SKM-1 (cell line): ENCODE data around the gene SPATA46.

ENCODE experiments used
- DNase-seq: peaks from one replicate; lab custom pipeline; 2025; ENCODE audit not compliant: unreplicated experiment; lab: John Stamatoyannopoulos, UW

The SPATA46 gene

GRCh38 chr1:162375463-162375862 is 1.2 kb downstream of the SPATA46 start:
- DNase-seq: no peak

GRCh38 chr1:162374406-162374805 is 2.2 kb downstream of the SPATA46 start:
- no peak for DNase-seq

DNA sequence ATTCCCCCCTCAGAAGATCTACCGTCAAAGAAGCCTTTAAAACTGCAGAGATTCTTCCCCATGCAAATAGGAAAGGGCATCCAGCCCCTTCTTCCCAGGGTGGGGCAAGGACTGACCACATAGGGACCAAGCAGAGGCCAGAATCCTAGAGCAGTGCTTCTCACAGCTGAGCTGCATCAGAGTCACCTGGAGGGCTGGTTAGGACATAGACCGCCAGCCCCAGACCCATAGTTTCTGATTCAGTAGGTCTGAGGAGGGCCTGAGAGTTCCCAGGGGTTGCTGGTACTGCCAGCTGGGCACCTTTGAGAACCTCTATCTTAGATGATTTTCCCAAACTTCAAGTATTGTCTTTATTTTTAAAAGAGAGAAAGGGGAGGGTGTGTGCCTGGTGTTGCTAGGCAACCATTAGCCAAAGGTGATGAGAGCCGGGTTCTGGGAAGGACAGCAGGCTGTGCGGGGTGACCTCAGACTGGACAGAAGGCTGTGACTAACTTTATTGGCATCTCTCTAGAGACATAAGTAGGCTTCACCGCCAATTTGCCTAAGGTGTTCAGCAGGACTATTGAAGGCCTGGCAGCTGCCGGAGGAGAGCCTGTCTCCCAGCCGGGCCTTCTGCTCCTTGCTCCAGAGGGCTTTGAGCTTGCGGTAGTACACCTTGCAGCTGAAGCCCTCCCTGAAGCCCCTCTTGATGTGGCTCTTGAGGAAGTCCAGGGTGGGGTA is 3.0 kb downstream of the SPATA46 start:
- DNase-seq: no peak

GRCh38 chr1:162373072-162373427 is 3.6 kb downstream of the SPATA46 start:
- DNase-seq: no peak

DNA sequence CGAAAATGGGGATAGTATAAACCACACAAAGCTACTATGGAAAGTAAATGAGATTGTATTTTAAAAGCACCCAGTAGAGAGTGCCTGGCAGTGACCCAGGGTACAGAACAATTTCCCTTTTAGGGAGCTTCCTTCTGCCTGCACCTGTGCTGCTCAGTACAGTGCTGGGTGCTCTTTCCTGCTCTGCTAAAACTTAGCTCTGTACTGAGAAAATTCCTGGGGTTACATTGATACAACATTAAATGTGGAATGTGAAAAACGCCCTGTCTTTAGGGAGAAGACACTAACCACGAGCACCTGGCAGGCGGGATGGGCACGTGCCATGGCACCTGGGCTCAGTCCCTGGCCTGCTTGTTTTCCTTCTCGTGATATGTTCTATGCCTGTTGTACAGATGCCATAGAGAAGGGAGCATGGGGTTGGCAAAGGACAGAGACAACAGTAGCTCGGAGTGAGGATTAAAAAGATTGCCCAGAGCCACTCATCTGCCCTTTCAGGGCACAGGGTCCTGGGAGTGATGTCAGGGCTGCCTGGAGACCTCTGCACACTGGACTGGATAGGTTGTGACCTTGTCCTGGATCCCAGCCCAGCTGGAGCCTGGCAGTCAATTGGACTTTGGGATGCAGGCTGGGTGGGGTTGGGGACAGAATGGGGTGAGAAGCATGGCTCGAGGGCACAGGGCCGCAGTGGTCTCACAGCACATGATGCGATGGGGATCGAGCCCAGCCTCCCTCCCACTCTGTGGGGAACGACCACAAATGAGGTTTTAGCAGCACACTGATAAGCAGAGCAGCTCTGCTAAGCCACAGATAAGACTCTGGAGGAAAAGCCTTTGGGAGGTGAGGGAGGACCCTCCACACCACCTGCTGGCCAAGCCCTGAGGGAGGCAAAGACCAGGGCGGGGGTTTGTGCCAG is 4.2 kb downstream of the SPATA46 start:
- DNase-seq: no peak

DNA sequence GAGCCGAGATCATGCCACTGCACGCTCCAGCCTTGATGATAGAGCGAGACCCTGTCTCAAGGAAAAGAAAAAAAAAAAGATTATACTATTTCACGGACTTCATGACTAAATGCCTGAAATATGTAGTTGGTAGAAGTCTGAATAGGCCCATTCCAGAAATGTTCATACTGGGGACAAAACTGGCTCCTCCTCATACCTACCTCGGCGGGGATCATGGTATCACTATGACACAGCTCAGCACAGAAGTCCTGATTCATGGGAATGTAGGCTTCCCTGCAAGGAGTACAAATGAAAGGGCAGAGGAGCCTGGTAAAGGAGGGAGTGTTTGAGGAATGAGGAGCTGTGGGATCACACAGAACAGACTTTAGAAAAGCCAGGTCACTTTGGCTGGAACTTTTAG is 5.0 kb downstream of the SPATA46 start:
- DNase-seq: no peak

- no peak for DNase-seq
These were observed 5.9 kb downstream of the SPATA46 start for GRCh38 chr1:162370721-162371120.

GRCh38 chr1:162370161-162370560 is 6.5 kb downstream of the SPATA46 start:
- DNase-seq: no peak

GRCh38 chr1:162369571-162369970 is 7.1 kb downstream of the SPATA46 start:
- no peak for DNase-seq

GRCh38 chr1:162368451-162368850 is 8.2 kb downstream of the SPATA46 start:
- no peak for DNase-seq

DNA sequence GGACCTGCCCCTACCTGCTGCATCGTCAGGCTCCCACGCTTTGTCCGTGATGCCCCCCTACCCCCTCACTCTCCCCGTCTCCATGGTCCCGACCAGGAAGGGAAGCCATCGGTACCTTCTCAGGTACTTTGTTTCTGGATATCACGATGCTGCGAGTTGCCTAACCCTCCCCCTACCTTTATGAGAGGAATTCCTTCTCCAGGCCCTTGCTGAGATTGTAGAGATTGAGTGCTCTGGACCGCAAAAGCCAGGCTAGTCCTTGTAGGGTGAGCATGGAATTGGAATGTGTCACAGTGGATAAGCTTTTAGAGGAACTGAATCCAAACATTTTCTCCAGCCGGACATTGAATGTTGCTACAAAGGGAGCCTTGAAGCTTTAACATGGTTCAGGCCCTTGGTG is 8.9 kb downstream of the SPATA46 start:
- no peak for DNase-seq

- no peak for DNase-seq
These were observed 9.6 kb downstream of the SPATA46 start for GRCh38 chr1:162367073-162367472.

GRCh38 chr1:162366671-162367070 is 10.0 kb downstream of the SPATA46 start:
- DNase-seq: no peak

DNA sequence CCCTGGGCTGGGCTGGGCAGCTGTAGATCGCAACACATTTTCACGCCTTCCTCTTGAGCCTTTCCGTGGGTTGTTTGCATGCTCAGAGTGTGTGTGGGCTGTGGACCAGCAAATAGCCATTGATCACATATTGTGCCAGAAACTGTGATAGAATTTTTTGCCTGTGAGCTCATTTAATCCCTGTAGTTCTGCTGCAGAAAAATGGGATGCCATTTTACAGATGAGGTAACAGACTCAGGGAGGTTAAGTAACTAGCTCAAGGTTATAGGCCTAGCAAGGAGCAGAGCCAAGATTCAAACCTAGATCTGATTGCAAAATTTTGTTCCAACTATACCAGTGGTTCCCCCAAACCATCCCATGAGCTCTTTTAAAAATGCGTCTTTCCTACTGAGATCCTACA is 10.5 kb downstream of the SPATA46 start:
- DNase-seq: no peak

DNA sequence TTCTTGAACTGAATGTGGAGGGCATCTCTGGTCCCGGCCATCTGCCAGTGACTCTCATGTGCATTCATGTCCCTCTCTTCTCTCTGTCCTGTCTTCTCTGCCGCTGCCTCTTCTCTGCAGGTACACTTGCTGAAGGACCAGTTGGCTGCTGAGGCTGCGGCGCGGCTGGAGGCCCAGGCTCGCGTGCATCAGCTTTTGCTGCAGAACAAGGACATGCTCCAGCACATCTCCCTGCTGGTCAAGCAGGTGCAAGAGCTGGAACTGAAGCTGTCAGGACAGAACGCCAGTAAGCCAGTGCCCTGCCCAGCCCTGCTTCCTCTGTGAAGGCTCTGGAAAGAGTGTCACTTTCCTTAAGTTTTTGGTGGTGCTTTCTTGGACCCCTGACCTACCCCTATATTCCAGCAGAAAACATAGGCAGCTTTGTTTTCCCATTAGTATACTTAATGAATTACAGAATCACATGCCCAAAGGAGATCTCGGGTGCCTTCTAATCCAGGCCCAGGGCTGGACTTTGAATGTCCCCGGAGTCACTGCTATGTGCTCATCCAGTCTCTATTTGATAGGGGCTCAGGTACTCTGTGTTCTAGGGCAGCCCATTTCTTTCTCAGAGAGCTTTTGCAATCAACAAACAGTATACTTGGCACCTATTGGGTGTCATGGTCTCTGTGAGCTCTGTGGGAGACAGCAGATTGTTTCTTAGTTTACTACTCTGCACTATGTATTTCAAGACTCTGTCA is 11.2 kb downstream of the SPATA46 start:
- DNase-seq: no peak

- no peak for DNase-seq
These were observed 12.2 kb downstream of the SPATA46 start for GRCh38 chr1:162364498-162364897.

DNA sequence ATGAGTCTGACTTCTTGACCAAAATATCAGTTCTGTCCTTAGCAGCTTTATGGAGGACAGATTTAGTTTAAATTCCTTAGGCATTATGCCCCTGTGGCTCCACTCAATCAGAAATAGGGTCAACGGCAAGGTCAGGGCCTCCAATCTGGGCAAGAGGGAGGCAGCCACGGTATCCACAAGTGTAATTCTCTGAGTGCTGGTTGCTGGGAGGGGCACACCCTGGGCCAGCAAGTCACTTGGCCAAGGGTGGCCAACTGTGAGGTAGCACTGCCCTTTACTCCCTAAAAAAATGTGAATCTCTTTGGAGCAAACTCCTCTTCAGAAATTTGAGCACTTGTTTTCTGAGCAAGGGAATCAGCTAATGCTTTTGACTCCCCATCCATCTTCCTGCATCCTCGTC is 12.8 kb downstream of the SPATA46 start:
- no peak for DNase-seq

GRCh38 chr1:162361349-162361748 is 15.3 kb downstream of the SPATA46 start:
- no peak for DNase-seq

- no peak for DNase-seq
These were observed 15.8 kb downstream of the SPATA46 start for GRCh38 chr1:162360874-162361260.

- no peak for DNase-seq
These were observed 16.3 kb downstream of the SPATA46 start for GRCh38 chr1:162360237-162360873.

DNA sequence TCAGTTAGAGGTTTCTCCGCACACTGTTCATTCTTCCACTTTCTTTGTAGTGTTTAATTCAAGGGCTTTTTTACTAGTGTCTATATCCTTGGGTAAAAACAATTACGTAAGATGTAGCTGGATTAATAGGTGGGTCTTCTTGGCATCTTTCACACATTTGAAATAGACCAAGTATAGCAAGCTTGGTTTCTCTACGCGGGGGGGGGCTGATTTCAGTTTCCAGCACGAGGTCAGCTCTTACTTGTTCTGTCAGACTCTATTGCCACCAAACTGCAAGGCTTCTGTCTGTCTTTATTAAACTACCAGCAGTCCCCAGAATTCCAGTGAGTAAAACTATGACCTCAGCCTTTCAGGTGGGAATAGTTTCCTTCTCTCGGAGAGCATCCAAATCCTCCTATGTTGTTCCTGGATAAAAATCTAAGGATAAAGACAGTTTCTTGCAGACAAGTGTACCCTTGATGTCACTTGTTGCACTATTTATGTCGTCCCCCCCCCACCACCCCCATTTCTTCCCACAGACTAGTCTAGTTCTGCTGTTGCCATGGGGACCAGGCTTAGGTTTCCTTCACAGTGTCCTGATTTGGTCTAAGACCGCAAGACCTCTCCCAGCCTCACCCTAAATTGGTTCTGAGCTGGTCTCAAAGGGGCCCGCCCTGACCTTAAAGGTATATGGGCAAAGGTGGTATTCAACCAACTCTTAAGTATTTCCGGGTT is 17.0 kb downstream of the SPATA46 start:
- no peak for DNase-seq
